Measurements from ENCODE around the gene CEBPZOS.

CEBPZOS gene

GRCh38 chr2:37244017-37244416, 47.7 kb downstream of the CEBPZOS start:
- DNase-seq: no peak

DNA sequence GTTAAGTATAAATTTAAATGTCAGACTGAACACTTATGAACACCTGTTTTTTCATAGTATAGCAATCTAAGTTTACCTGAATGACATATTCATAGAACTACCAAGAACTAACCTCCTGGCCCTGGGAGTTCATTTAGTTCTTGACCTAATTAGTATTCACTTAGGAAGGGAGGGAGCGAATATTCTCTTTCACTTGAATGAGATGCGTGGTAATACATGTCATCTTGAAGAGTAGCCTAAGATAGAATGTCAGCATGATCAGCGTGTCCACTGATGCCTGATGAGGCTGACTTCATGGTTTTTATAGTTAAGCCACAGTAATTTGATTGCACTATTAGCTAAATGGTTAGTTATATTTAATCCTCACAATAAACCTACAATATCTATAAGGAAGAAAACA, 48.5 kb downstream of the CEBPZOS start:
- DNase-seq: no peak

DNA sequence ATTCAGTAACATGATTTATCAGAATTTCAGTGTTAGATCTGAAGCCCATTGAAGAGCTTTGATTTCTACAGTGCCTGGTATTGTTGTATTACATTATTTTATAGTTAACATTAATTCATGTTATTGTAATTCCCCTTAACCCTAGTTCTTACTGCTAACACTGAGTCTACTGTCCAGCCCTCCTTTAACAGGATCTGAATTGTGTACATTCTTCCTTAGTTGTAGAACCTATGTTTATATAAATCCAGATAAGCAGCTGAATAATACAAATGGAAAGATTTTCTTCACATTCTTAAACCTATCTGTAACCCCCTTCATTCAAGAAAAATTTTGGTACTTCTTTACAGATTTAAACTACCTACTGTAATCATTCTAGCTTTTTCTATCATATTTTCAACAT, 49.9 kb downstream of the CEBPZOS start:
- no peak for DNase-seq

GRCh38 chr2:37250869-37251740, 54.8 kb downstream of the CEBPZOS start:
- DNase-seq: no peak
